T-helper 2 cell (primary cell): ENCODE measurements around the gene TRIM60.
"Not testable (repeated sequence)": the region's sequence is repeated elsewhere in the genome, so short reads cannot be mapped to it uniquely, and the experiment has no call there.

Experiments used
- DNase-seq, 5 experiments: peaks; one replicate each; pipeline versions ENCODE4 v3.0.0 to v3.0.0-alpha.2; 2012 to 2022

TRIM60 gene

DNA sequence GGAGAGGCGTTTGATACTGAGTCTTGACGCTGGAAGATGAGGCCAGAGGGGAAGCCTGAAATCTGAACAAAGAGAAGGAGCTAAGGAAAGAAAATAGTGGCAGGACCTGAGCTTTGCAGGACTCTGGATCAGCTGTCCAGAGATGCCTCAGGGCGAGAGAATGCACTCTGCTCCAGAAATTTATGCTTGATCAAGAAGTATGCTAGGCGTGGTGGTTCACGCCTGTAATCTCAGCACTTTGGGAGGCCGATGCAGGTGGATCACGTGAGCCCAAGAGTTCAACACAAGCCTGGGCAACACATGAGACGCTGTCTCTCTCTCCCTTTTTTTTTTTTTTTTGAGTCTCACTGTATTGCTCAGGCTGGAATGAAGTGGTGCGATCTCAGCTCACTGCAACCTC lies 23.8 kb downstream of the TRIM60 start:
- DNase-seq = no peak

DNA sequence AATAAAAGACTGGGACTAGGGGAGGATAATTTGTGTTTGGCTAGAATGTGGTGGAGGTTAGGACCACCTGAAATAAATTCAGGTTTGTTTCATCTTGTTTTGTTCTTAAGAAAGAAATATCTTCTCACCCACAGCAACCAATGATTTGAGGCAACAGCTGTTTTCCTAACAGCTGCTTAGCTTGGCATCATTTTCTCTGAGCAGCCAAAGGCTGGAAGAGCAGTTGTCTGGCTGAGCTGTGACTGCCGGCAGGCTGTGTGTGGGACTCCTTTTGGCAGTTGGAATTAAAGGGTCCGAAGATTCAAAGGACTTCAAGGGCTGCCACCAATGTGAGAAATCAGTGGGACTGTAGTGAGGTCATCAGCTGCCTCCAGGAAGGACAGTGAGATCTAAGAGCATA lies 26.9 kb downstream of the TRIM60 start:
- DNase-seq = no peak

DNA sequence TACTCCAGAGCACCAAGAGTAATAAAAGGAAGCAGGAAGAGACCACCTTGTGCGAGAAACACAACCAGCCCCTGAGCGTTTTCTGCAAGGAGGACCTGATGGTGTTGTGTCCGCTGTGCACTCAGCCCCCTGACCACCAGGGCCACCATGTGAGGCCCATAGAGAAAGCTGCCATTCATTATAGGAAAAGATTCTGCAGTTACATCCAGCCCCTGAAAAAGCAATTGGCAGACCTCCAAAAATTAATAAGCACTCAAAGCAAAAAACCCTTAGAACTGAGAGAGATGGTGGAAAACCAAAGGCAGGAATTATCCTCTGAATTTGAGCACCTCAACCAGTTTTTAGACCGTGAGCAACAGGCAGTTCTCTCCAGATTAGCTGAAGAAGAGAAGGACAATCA lies 27.6 kb downstream of the TRIM60 start:
- DNase-seq = no peak

DNA sequence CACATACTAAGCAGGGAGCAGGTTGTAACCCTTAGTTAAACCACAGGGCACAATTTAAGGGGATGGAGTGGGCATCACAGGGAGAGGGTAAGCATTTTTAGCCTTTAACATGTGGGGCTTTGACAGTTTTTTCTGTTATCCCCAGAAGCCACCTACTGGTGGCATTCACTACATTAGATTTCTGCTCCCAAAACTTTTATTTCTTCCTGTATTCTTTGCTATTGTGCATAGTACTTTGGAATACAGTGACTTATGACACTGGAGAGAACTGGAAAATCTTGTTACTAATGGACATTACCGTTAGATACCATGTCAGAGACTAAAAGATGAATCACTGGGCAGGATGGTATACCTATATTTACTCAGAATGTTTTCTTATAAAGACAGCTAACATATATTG lies 29.1 kb downstream of the TRIM60 start:
- no peak for DNase-seq

DNA sequence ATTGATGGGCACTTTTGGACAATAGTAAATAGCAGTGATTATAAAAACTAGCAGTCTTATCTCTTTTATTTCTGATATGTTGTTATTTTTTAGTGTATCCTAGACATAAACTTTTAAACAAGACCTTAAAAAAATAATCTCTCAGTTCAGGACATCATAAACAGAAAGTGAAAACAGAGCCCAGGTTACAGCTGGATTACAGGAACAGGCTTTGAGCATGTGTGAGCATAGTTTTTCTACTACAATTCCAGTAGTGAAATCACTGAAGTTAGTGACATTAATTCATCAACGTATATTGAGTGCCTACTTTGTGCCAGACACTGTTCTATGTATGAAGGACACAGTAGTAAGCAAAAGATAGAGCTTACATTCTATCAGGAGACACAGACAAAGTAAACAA lies 38.8 kb downstream of the TRIM60 start:
- no peak for DNase-seq

DNA sequence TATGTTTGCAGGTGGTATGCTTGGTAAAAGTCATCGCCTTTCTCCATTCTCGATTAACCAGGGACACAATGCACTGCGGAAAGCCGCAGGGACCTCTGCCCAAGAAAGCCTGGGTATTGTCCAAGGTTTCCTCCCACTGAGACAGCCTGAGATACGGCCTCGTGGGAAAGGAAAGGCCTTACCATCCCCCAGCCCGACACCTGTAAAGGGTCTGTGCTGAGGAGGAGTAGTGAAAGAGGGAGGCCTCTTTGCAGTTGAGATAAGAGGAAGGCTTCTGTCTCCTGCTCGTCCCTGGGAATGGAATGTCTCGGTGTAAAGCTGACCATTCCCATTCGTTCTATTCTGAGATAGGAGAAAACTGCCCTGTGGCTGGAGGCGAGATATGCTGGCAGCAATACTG lies 41.5 kb downstream of the TRIM60 start:
- not testable (repeated sequence) for DNase-seq

DNA sequence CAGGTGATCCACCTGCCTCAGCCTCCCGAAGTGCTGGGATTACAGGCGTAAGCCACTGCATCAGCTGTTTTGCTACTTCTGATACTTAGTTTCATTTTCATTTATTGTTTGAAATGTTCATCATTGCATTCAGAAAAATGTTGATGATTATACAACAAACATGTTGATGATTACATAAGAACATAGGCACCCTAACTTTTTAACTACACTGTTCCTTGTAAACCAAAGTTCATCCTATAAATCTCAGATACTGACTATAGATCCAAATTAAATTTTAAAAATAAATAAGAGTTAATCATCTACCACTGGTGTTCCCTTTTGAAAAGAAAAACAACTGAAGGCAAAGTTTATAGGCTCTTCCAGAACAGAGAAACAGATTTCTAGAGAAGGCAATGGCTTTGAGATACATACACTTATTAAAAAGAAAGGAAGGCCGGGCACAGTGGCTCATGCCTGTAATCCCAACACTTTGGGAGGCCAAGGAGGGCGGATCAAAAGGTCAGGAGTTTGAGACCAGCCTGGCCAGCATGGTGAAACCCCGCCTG lies 45.3 kb downstream of the TRIM60 start:
- DNase-seq = no peak

DNA sequence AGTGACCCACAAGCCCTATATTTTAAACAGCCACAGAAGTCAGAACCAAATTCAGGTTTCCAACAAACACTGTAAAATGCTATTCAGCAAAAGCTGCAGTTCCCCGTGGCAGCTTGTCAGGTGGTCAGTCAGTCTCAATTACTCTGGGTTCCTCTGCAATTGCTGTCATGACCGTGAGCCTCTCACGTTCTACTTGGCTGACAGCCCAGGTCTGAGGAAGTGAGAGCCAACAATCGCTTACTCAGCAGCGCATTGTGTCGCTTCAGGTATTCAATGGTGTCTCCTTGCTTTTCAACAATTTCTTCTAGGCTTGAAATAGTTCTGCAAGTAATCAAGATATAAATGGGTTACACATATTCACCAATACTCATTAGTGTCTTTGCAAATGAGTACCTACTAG lies 47.7 kb downstream of the TRIM60 start:
- DNase-seq = no peak

DNA sequence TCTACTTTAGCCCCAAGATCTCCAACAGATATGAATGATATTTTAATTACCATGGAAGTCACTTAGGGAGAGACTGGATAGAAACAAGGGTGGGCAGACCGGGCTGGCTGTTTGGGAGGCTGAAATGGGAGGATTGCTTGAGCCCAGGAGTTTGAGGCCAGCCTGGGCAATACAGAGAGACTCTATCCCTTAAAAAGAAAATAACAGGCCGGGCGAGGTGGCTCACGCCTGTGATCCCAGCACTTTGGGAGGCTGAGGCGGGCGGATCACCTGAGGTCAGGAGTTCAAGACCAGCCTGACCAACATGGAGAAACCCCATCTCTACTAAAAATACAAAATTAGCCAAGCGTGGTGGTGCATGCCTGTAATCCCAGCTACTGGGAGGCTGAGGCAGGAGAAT lies 53.0 kb downstream of the TRIM60 start:
- not testable (repeated sequence) for DNase-seq

DNA sequence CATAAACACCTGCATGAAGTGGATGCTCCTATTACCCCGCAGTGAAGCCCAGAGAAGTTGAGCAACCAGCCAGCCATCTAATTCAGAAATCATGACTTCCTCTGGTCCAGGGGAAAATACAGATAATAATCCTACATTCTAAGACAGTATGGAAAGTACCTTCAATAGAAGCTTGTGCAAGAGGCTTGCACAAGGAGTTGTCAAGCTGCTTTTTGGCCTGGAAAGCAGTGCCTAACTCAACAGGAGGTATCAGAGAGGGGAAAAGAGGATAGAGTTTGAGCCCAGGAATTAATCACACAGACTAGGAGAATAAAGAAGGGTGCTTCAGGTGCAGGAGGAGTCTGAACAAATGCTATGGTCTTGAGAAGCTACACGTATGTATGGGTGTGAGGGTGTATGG lies 54.1 kb downstream of the TRIM60 start:
- DNase-seq = no peak

DNA sequence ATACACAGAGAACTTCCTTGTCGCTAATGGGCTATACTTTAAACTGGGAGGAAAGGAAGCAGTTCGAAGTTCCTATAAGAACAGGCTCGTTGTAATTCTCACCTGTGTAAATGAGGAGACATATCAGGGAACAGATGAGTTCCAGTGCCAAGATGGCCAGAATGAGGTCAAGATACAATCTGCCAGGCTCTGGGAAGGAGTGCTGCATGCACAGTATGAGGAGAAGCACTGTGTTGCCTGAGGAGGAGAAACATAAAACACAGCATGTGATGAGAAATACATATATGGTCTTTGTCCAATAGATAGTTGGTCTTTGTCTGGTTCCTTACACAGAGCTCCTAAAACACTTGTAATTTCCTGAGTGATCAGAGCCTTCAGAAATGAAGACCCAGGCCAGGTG lies 56.6 kb downstream of the TRIM60 start:
- no peak for DNase-seq
